ENCODE data around the gene TEX35.

DNA sequence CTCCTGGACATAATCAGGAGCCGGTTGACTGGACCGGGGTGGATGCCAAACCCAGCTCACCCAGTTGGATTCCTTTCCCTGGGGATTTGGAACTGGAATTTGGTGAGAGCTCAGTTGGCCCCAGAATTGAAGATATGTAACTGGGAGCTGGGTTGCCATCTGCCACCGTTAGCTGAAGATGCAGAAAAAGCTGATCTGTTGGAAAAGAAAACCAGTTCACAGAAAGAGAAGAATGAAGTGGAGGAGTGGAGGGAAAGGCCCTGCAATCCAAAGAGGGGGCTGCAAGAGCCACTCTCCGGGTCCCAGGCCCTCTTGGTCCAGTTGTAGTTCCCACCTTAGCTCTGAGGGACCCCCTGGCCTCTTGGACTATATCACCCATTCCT lies 16.0 kb downstream of the TEX35 start:
- TF ChIP-seq CTCF (conservative IDR thresholded peaks at IDR 0.05 in 1 of 2, IDR thresholded peaks at IDR 0.05 in 1 of 2; ENCODE audit: extremely low read depth in 1 of 2, insufficient read depth in 1 of 2, low read depth in 1 of 2, low read length in 2 of 2) (no peak), EZH2 (IDR thresholded peaks at IDR 0.05; ENCODE audit: borderline replicate concordance, low read length) (no peak)
